GM12878 (cell line): ENCODE data around the gene SNAI3. TPM values are rescaled to one million over a fixed set of nuclear protein-coding genes. Genes with fewer than 3 reads are reported as not detected.

Experiments
- ATF3 ChIP-seq: IDR thresholded peaks from 2 replicates; pipeline ENCODE4 v1.6.1; 2011; ENCODE audit warnings: low read depth, mild to moderate bottlenecking, low read length, moderate library complexity, borderline replicate concordance; ENCODE audit errors: extremely low read depth
- BRCA1 ChIP-seq: IDR thresholded peaks from 2 replicates; pipeline ENCODE4 v1.6.1; 2011; ENCODE audit warnings: low read depth, low read length, improper control_type of control experiment
- E2F8 ChIP-seq: fragments of 450-650 bp; IDR thresholded peaks from 2 replicates; pipeline ENCODE4 v1.6.1; 2018; ENCODE audit warnings: mild to moderate bottlenecking, low read depth, moderate library complexity; ENCODE audit not compliant: partially characterized antibody
- GATAD2B ChIP-seq: fragments of 450-650 bp; conservative IDR thresholded peaks from 2 replicates; pipeline ENCODE4 v1.6.1; 2017; ENCODE audit warnings: low read depth, mild to moderate bottlenecking, moderate library complexity
- MTA3 ChIP-seq: IDR thresholded peaks from 2 replicates; pipeline ENCODE4 v1.6.1; 2012; ENCODE audit warnings: low read length, inconsistent platforms, borderline replicate concordance
- PBX3 ChIP-seq: IDR thresholded peaks from 2 replicates; pipeline ENCODE4 v1.6.1; 2011; ENCODE audit warnings: mild to moderate bottlenecking, low read depth, low read length, moderate library complexity; ENCODE audit not compliant: insufficient replicate concordance
- RAD21 ChIP-seq: IDR thresholded peaks from 2 replicates; pipeline ENCODE4 v1.6.1; 2011; ENCODE audit warnings: mild to moderate bottlenecking, low read depth, low read length, moderate library complexity; ENCODE audit not compliant: insufficient read depth
- TAF1 ChIP-seq: IDR thresholded peaks from 2 replicates; pipeline ENCODE4 v1.6.1; 2011; ENCODE audit warnings: mild to moderate bottlenecking, low read depth, low read length, borderline replicate concordance
- ZBED1 ChIP-seq: IDR thresholded peaks from 2 replicates; pipeline ENCODE4 v1.6.1; 2016; ENCODE audit warnings: borderline replicate concordance
- ZNF207 ChIP-seq: fragments of 450-650 bp; IDR thresholded peaks from 2 replicates; pipeline ENCODE4 v1.6.1; 2014; ENCODE audit warnings: antibody characterized with exemption, mild to moderate bottlenecking, borderline replicate concordance
- ZNF622 ChIP-seq: fragments of 450-650 bp; IDR thresholded peaks from 2 replicates; pipeline ENCODE4 v1.6.1; 2017; ENCODE audit warnings: mild to moderate bottlenecking, inconsistent platforms
- polyA plus RNA-seq, 11 experiments: library from polyadenylated mRNA; depleted of rRNA in 4 of 11; unstranded in 6 of 11; stranded (reverse) in 5 of 11; fragments of >200 nt; fragmentation: Nextera tagmentation in 4 of 11; fragmentation: Illumina TruSeq in 1 of 11; extraction: Ambion mirVana in 4 of 11; extraction: Trizol in 1 of 11; gene quantifications; 1 replicate in 1 of 11; 2 replicates in 10 of 11; pipeline versions ENCODE4 v1.2.1 to v1.2.3, GENCODE V29; 2011 to 2016; ENCODE audit warnings: inconsistent platforms in 2 of 11, missing spikeins in 2 of 11, low read depth in 1 of 11
- total RNA-seq, 4 experiments: library from RNA; depleted of rRNA in 3 of 4; stranded (reverse); fragments of >200 nt in 3 of 4; fragmentation: Illumina TruSeq in 1 of 4; extraction: Trizol in 1 of 4; gene quantifications; 2 replicates each; pipeline versions ENCODE4 v1.2.1 to v1.2.3, GENCODE V29; 2013 to 2021
- TF ChIP-seq, protein P1 (sequence below): IDR thresholded peaks from 2 replicates; pipeline ENCODE4 v1.6.1; 2012; ENCODE audit warnings: low read length, inconsistent platforms
- TF ChIP-seq, protein P2 (sequence below): IDR thresholded peaks from 2 replicates; pipeline ENCODE4 v1.6.1; 2012; ENCODE audit warnings: low read depth, low read length, improper control_type of control experiment

SNAI3 gene
- total and polyA plus RNA-seq, 10 of the 15 experiments (the other 5 are each of a cell fraction or from before 2014, with no cell fraction given), result 0.21 to 7.4 (median 3.0) TPM

DNA sequence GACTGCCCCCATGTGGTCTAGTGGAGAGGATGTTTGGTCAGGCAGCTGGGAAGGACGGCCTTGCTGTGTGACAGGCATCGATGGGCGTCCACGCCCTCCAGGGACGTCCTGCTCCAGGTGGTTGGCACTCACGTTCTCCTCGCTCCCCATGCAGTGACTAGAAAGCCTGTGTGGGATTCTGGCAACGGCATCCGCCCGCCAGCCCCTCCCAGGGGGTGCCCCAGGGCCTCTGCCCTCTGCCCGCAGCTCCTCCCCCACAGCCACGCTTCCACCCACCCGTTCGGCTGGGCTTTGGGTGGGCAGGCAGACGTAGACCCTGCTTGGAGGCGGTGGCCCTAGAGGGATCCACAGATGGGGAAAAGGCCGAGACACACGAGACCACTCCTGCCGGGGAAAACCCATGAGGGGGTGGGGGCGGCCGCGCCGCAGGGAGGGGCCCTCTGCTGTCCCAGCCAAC lies 52.6 kb downstream of the SNAI3 start (continued):
- TF ChIP-seq RAD21, result peak; percentile 47; the same call in 1 of the 2 replicates
- no peak for TF ChIP-seq ZNF622
- no peak for TF ChIP-seq E2F8
- no peak for TF ChIP-seq PBX3
- TF ChIP-seq BRCA1, result no peak
- TF ChIP-seq ZBED1, result no peak
- no peak for TF ChIP-seq TAF1
- no peak for TF ChIP-seq ATF3
- TF ChIP-seq MTA3, result no peak
- TF ChIP-seq GATAD2B, result peak; percentile 48; the same call in 1 of the 2 replicates
- peak; percentile 23; the same call in 1 of the 2 replicates for TF ChIP-seq ZNF207
- TF ChIP-seq, protein P1, sequence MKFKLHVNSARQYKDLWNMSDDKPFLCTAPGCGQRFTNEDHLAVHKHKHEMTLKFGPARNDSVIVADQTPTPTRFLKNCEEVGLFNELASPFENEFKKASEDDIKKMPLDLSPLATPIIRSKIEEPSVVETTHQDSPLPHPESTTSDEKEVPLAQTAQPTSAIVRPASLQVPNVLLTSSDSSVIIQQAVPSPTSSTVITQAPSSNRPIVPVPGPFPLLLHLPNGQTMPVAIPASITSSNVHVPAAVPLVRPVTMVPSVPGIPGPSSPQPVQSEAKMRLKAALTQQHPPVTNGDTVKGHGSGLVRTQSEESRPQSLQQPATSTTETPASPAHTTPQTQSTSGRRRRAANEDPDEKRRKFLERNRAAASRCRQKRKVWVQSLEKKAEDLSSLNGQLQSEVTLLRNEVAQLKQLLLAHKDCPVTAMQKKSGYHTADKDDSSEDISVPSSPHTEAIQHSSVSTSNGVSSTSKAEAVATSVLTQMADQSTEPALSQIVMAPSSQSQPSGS, result no peak
- TF ChIP-seq, protein P2, sequence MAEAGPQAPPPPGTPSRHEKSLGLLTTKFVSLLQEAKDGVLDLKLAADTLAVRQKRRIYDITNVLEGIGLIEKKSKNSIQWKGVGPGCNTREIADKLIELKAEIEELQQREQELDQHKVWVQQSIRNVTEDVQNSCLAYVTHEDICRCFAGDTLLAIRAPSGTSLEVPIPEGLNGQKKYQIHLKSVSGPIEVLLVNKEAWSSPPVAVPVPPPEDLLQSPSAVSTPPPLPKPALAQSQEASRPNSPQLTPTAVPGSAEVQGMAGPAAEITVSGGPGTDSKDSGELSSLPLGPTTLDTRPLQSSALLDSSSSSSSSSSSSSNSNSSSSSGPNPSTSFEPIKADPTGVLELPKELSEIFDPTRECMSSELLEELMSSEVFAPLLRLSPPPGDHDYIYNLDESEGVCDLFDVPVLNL, result no peak
